Stimulated activated CD8-positive, alpha-beta memory T cell treated with anti-CD3 and anti-CD28 coated beads, Interleukin-7, amount 100 ng/mL, for 1 hour (primary cell): ENCODE data around the gene SNAI1.

Experiments used
- DNase-seq, 2 donors: peaks; one replicate each; pipeline ENCODE4 v3.0.0-alpha.2; 2020; ENCODE audit warnings: low read depth in 2 of 2

Gene SNAI1

GRCh38 chr20:50037123-50037522 is 54.3 kb downstream of the SNAI1 start:
- DNase-seq: no peak

DNA sequence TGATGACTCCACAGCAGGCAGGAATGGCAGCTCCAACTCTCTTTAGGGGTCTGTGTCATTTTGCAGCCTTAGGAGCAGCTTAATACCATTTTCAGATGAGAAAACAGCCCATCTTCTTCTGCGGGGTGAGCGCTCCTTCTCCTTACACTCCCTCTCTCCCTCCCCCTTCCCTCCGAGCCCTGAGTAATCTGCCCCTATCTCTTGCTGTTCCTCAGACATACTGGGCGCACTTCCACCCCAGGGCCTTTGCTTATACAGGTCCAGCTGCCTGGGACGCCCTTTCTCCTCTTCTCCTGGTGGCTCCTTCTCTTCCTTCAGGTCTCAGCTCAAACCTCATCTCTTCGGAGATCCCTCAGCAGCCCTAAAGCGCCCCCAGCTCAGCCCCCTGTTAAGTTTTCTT is 54.8 kb downstream of the SNAI1 start:
- no peak for DNase-seq

DNA sequence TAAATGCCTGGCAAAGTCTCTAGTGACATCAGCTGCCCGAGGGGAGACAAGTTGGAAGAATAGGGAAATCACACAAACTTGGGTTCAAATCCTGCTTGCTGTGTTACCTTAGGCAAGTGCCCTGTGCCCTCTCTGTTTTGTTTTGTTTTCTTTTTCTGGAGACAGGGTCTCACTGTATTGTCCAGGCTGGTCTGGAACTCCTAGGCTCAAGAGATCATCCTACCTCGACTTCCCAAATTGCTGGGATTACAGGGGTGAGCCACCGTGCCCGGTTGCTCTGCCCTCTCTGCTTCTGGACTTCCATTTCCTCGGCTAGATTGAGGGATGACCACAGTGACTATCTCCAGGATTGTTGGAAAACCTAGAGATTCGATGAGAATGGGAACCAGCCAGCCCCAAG is 55.4 kb downstream of the SNAI1 start:
- no peak for DNase-seq
